B cell (primary cell): ENCODE measurements around the gene CACYBP.

Source experiments
- CTCF ChIP-seq: fragments of 200-600 bp; IDR thresholded peaks from one replicate; pipeline ENCODE4 v1.8.0; 2022; ENCODE audit warnings: antibody characterized with exemption, mild to moderate bottlenecking
- EZH2 ChIP-seq: IDR thresholded peaks from 2 replicates; pipeline ENCODE4 v1.6.1; 2012; ENCODE audit warnings: borderline replicate concordance, low read depth, mild to moderate bottlenecking, moderate library complexity, low read length; ENCODE audit not compliant: insufficient read depth, poor library complexity, severe bottlenecking

DNA sequence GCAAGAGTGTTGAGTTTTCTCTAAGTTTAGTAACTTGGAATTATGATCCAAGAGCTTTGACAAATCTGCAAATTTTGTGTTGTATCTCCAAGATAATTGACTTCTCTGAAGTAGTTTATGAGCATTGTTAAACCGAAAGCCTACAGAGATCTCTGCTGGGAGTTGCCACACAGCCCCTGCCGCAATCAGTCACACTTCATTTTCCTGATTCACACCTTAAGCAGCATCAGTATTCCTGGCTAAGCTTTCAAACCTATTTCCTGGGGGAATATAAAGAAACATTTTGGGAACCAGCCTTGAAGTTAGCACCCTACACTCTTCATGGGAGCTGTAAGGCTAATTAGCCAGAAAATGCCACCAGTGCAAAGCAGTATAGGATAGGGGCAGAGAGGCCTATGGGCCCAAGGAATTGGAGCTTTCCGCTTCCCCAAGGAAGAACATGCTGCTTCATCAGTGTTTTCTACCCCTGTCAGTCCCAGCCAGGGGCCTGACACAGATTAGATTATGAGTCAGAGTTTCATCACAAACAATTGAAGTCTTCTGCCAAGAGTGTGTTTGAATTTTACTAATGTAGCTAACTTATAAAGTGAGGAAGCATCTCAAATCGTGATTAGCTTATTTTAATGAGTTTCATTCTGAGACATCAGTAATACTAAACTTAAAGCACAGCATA lies 23.2 kb upstream of the CACYBP start:
- no peak for TF ChIP-seq CTCF
- TF ChIP-seq EZH2: no peak
